HEK293 (cell line): ENCODE data around the gene UTP3.
"Not testable (repeated sequence)": the region's sequence is repeated elsewhere in the genome, so short reads cannot be mapped to it uniquely, and the experiment has no call there.

Source experiments
- CTCF ChIA-PET: fragments of 350-600 bp; formaldehyde crosslinking; extraction: SDS; loops from one replicate; lab custom pipeline; 2021; ENCODE audit warnings: antibody characterized with exemption; lab: Yijun Ruan, JAX
- POLR2A ChIA-PET: fragments of 300-600 bp; formaldehyde crosslinking; extraction: SDS; loops from one replicate; lab custom pipeline; 2020; ENCODE audit warnings: antibody characterized with exemption, inconsistent platforms; lab: Yijun Ruan, JAX
- H3K27ac ChIP-seq: fragments of 200-500 bp; sonication (Bioruptor generic); 2 replicates; pipeline ENCODE4 v1.5.1; 2014; ENCODE audit warnings: low read depth, low read length, control low read depth, inconsistent platforms; ENCODE audit errors: extremely low read depth
- H3K36me3 ChIP-seq, 2 experiments: fragments of 200-500 bp in 1 of 2; sonication (Bioruptor generic) in 1 of 2; 1 replicate in 1 of 2; 2 replicates in 1 of 2; pipeline ENCODE4 v1.5.1; 2014 to 2017; ENCODE audit warnings: inconsistent platforms in 2 of 2, low read length in 2 of 2; ENCODE audit not compliant: control insufficient read depth in 2 of 2, insufficient read depth in 1 of 2
- H3K4me1 ChIP-seq: fragments of 200-500 bp; sonication (Bioruptor generic); 2 replicates; pipeline ENCODE4 v1.5.1; 2014; ENCODE audit warnings: mild to moderate bottlenecking, low read length, inconsistent platforms; ENCODE audit not compliant: control insufficient read depth, insufficient read depth
- H3K4me3 ChIP-seq: 2 replicates; pipeline ENCODE4 v1.5.1; 2011; ENCODE audit warnings: low read depth, mild to moderate bottlenecking, control low read depth, low read length, moderate library complexity
- H3K9me3 ChIP-seq: fragments of 200-500 bp; sonication (Bioruptor generic); 2 replicates; pipeline ENCODE4 v1.5.1; 2014; ENCODE audit warnings: low read depth, low read length, inconsistent platforms; ENCODE audit not compliant: control insufficient read depth, insufficient read depth
- GLI4 ChIP-seq: fragments of 450-650 bp; formaldehyde crosslinking; IDR thresholded peaks from 2 replicates; pipeline ENCODE4 v1.5.1; 2016; ENCODE audit warnings: missing biosample characterization, missing genetic modification characterization
- GLIS2 ChIP-seq: fragments of 450-650 bp; formaldehyde crosslinking; IDR thresholded peaks from 2 replicates; pipeline ENCODE4 v1.5.1; 2016; ENCODE audit warnings: missing biosample characterization, missing genetic modification characterization
- KLF7 ChIP-seq: fragments of 450-650 bp; formaldehyde crosslinking; IDR thresholded peaks from 2 replicates; pipeline ENCODE4 v1.5.1; 2016; ENCODE audit warnings: missing biosample characterization, missing genetic modification characterization, borderline replicate concordance
- MZF1 ChIP-seq: fragments of 450-650 bp; formaldehyde crosslinking; IDR thresholded peaks from 2 replicates; pipeline ENCODE4 v1.5.1; 2017; ENCODE audit warnings: missing biosample characterization, missing genetic modification characterization, borderline replicate concordance
- TRIM28 ChIP-seq: IDR thresholded peaks from 2 replicates; pipeline ENCODE4 v1.6.1; 2011; ENCODE audit warnings: low read length, control low read depth, borderline replicate concordance
- ZBTB48 ChIP-seq: fragments of 450-650 bp; formaldehyde crosslinking; IDR thresholded peaks from 2 replicates; pipeline ENCODE4 v1.5.1; 2016; ENCODE audit warnings: missing biosample characterization, missing genetic modification characterization
- ZBTB8A ChIP-seq: fragments of 450-650 bp; formaldehyde crosslinking; IDR thresholded peaks from 2 replicates; pipeline ENCODE4 v1.5.1; 2016; ENCODE audit warnings: missing biosample characterization, missing genetic modification characterization
- ZFP69B ChIP-seq: fragments of 450-650 bp; formaldehyde crosslinking; IDR thresholded peaks from 2 replicates; pipeline ENCODE4 v1.5.1; 2016; ENCODE audit warnings: missing biosample characterization, missing genetic modification characterization
- ZNF157 ChIP-seq: fragments of 450-650 bp; formaldehyde crosslinking; IDR thresholded peaks from 2 replicates; pipeline ENCODE4 v1.5.1; 2016; ENCODE audit warnings: missing biosample characterization, missing genetic modification characterization
- ZNF16 ChIP-seq: fragments of 450-650 bp; formaldehyde crosslinking; IDR thresholded peaks from 2 replicates; pipeline ENCODE4 v1.5.1; 2016; ENCODE audit warnings: low read depth, missing biosample characterization, missing genetic modification characterization
- ZNF335 ChIP-seq: fragments of 450-650 bp; formaldehyde crosslinking; conservative IDR thresholded peaks from 2 replicates; pipeline ENCODE4 v1.5.1; 2016; ENCODE audit warnings: missing biosample characterization, missing genetic modification characterization
- ZNF341 ChIP-seq: fragments of 450-650 bp; formaldehyde crosslinking; IDR thresholded peaks from 2 replicates; pipeline ENCODE4; 2016; ENCODE audit warnings: low read depth, missing biosample characterization, missing genetic modification characterization
- ZNF37A ChIP-seq: fragments of 450-650 bp; IDR thresholded peaks from 2 replicates; pipeline ENCODE4 v1.5.1; 2018; ENCODE audit warnings: missing biosample characterization, missing genetic modification characterization
- ZNF404 ChIP-seq: fragments of 450-650 bp; formaldehyde crosslinking; IDR thresholded peaks from 2 replicates; pipeline ENCODE4 v1.5.1; 2017; ENCODE audit warnings: missing biosample characterization, missing genetic modification characterization
- ZNF530 ChIP-seq: fragments of 450-650 bp; formaldehyde crosslinking; IDR thresholded peaks from 2 replicates; pipeline ENCODE4 v1.5.1; 2016; ENCODE audit warnings: low read depth, missing biosample characterization, missing genetic modification characterization
- ZNF624 ChIP-seq: fragments of 450-650 bp; formaldehyde crosslinking; IDR thresholded peaks from 2 replicates; pipeline ENCODE4 v1.5.1; 2017; ENCODE audit warnings: missing biosample characterization, missing genetic modification characterization
- ZNF626 ChIP-seq: fragments of 450-650 bp; sonication (Bioruptor Pico); formaldehyde crosslinking; IDR thresholded peaks from 2 replicates; pipeline ENCODE4 v1.5.1; 2018; ENCODE audit warnings: missing biosample characterization, missing genetic modification characterization, inconsistent platforms
- ZNF654 ChIP-seq: fragments of 450-650 bp; formaldehyde crosslinking; IDR thresholded peaks from 2 replicates; pipeline ENCODE4 v1.5.1; 2016; ENCODE audit warnings: low read depth, missing biosample characterization, missing genetic modification characterization
- ZNF677 ChIP-seq: fragments of 450-650 bp; IDR thresholded peaks from 2 replicates; pipeline ENCODE4 v1.5.0; 2018; ENCODE audit warnings: missing biosample characterization, mild to moderate bottlenecking, missing genetic modification characterization, moderate library complexity
- TF ChIP-seq, protein P1 (sequence below): sonication (generic); formaldehyde crosslinking; IDR thresholded peaks from 2 replicates; pipeline ENCODE4 v1.8.1; 2022; ENCODE audit warnings: mild to moderate bottlenecking, moderate library complexity, missing genetic modification reagents
- TF ChIP-seq, protein P2 (sequence below): fragments of 450-650 bp; formaldehyde crosslinking; IDR thresholded peaks from 2 replicates; pipeline ENCODE4 v1.5.1; 2017; ENCODE audit warnings: missing biosample characterization, missing genetic modification characterization
- TF ChIP-seq, protein P3 (sequence below): fragments of 450-650 bp; formaldehyde crosslinking; IDR thresholded peaks from 2 replicates; pipeline ENCODE4 v1.5.1; 2016; ENCODE audit warnings: missing biosample characterization, missing genetic modification characterization
- TF ChIP-seq, protein P4 (sequence below): fragments of 450-650 bp; formaldehyde crosslinking; IDR thresholded peaks from 2 replicates; pipeline ENCODE4 v1.5.1; 2016; ENCODE audit warnings: missing biosample characterization, missing genetic modification characterization
- TF ChIP-seq, protein P5 (sequence below): fragments of 450-650 bp; formaldehyde crosslinking; IDR thresholded peaks from 2 replicates; pipeline ENCODE4 v1.5.1; 2016; ENCODE audit warnings: missing biosample characterization, missing genetic modification characterization, low read depth

The UTP3 gene

DNA sequence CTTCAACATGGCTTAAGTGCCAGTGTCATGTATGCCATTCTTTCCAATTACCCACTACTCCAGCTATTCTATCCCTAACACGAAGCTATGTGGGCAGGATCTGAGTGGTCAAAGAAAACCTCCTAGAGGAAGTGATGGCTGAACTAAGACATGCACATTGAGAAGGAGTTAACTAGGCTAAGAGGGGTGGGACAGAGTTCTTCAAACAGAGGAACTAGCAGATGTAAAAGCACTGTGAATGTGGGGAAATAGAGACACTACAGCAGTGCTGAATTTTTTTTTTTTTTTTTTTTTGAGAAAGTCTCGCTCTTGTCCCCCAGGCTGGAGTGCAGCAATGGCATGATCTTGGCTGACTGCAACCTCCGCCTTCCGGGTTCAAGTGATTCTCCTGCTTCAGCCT lies 28.2 kb upstream of the UTP3 start:
- H3K4me3 ChIP-seq = no peak overlapping the region
- ChIA-PET CTCF (interaction anchor here (0.7 kb wide), 1 partner anchor 65 kb away, joined by 3 read pairs; no protein-coding TSS in a partner anchor), POLR2A (no interaction called here)

DNA sequence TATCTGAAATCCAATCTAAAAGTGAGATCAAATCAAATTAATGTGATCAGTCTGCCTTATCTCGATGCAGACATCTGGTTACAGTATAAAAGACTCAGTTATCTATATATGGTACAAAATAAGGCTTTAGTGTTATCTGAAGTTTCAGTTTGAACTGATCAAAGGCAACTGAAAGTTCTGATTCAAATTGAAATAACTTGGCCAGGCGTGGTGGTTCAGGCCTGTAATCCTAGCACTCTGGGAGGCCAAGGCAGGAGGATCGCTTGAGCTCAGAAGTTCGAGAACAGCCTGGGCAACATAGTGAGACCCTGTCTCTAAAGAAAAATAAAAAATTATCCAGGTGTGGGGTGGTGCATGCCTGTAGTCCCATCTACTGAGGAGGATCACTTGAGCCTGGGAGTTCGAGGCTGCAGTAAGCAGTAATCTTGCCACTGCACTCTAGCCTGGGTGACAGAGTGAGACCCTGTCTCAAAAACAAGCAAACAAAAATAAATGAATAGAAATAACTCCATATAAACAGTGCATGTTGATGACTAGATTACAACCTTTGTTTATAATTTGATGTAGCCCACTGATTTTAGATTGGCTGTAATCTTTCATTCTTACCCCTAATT lies 26.9 kb upstream of the UTP3 start:
- CTCF ChIA-PET, POLR2A ChIA-PET: not testable (repeated sequence)

More for the DNA sequence above, 28.2 kb upstream of the UTP3 start:
- no peak overlapping the region for H3K27ac ChIP-seq
- H3K9me3 ChIP-seq = no peaks in the 10 kb centered on the region
- no peaks in the 10 kb centered on the region for H3K36me3 ChIP-seq
- TF ChIP-seq, protein P1, sequence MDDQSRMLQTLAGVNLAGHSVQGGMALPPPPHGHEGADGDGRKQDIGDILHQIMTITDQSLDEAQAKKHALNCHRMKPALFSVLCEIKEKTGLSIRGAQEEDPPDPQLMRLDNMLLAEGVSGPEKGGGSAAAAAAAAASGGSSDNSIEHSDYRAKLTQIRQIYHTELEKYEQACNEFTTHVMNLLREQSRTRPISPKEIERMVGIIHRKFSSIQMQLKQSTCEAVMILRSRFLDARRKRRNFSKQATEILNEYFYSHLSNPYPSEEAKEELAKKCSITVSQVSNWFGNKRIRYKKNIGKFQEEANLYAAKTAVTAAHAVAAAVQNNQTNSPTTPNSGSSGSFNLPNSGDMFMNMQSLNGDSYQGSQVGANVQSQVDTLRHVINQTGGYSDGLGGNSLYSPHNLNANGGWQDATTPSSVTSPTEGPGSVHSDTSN (CRISPR knock-in tag) = no peak
- TF ChIP-seq ZBTB48 (tag by site-specific recombination) (no peak), ZBTB8A (tag by site-specific recombination) (no peak), ZNF677 (tag by site-specific recombination) (no peak), ZNF37A (tag by site-specific recombination) (no peak), TRIM28 (no peak), ZNF341 (no peak), ZNF157 (no peak), ZNF530 (tag by site-specific recombination) (no peak), ZNF16 (tag by site-specific recombination) (no peak), KLF7 (tag by site-specific recombination) (no peak), ZNF335 (tag by site-specific recombination) (no peak), ZNF404 (tag by site-specific recombination) (no peak), GLIS2 (tag by site-specific recombination) (no peak), ZFP69B (tag by site-specific recombination) (no peak)
- TF ChIP-seq, protein P2, sequence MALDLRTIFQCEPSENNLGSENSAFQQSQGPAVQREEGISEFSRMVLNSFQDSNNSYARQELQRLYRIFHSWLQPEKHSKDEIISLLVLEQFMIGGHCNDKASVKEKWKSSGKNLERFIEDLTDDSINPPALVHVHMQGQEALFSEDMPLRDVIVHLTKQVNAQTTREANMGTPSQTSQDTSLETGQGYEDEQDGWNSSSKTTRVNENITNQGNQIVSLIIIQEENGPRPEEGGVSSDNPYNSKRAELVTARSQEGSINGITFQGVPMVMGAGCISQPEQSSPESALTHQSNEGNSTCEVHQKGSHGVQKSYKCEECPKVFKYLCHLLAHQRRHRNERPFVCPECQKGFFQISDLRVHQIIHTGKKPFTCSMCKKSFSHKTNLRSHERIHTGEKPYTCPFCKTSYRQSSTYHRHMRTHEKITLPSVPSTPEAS (tag by site-specific recombination) = no peak
- TF ChIP-seq, protein P3, sequence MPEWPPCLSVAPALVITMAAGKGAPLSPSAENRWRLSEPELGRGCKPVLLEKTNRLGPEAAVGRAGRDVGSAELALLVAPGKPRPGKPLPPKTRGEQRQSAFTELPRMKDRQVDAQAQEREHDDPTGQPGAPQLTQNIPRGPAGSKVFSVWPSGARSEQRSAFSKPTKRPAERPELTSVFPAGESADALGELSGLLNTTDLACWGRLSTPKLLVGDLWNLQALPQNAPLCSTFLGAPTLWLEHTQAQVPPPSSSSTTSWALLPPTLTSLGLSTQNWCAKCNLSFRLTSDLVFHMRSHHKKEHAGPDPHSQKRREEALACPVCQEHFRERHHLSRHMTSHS (tag by site-specific recombination) = no peak
- H3K4me1 ChIP-seq = no peaks in the 10 kb centered on the region

DNA sequence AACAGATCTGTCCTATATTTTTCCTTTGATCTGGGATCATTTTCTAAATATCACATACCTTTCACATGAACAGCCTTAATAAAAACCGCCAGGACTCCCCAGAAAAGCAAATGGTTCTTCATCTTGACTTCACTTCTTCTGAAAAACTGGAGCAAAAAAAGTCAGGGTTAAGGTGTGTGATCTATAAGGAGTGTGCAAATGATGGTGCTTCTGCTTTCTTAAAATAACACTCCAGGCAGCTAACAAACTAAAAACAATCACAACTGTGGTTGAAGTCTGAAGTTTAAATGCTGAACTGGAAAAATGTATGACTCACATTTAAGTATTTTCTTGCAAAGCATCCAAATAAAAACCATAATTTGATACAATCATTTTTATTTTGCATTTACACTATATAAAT lies 22.0 kb upstream of the UTP3 start, which contains the start of gene JCHAIN:
Gene JCHAIN (minus strand): TSS at position 140 of the 400 bp plus-strand sequence. CDS start 18 bp downstream, at position 122.
- Histone ChIP-seq H3K36me3 (no peaks in the 10 kb centered on the region), H3K27ac (no peak within 1 kb of the TSS), H3K4me1 (no peaks in the 10 kb centered on the region), H3K4me3 (no peak within 1 kb of the TSS), H3K9me3 (no peaks in the 10 kb centered on the region)
- TF ChIP-seq, protein P4, sequence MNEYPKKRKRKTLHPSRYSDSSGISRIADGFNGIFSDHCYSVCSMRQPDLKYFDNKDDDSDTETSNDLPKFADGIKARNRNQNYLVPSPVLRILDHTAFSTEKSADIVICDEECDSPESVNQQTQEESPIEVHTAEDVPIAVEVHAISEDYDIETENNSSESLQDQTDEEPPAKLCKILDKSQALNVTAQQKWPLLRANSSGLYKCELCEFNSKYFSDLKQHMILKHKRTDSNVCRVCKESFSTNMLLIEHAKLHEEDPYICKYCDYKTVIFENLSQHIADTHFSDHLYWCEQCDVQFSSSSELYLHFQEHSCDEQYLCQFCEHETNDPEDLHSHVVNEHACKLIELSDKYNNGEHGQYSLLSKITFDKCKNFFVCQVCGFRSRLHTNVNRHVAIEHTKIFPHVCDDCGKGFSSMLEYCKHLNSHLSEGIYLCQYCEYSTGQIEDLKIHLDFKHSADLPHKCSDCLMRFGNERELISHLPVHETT = no peak
- no peak for TF ChIP-seq MZF1 (tag by site-specific recombination)
- TF ChIP-seq ZNF626 (tag by site-specific recombination) = no peak
- TF ChIP-seq, protein P5, sequence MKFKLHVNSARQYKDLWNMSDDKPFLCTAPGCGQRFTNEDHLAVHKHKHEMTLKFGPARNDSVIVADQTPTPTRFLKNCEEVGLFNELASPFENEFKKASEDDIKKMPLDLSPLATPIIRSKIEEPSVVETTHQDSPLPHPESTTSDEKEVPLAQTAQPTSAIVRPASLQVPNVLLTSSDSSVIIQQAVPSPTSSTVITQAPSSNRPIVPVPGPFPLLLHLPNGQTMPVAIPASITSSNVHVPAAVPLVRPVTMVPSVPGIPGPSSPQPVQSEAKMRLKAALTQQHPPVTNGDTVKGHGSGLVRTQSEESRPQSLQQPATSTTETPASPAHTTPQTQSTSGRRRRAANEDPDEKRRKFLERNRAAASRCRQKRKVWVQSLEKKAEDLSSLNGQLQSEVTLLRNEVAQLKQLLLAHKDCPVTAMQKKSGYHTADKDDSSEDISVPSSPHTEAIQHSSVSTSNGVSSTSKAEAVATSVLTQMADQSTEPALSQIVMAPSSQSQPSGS (tag by site-specific recombination) = no peak
- no peak for TF ChIP-seq ZNF654
- TF ChIP-seq ZNF624 (tag by site-specific recombination) = no peak
- TF ChIP-seq ZNF335 (tag by site-specific recombination) = no peak
- TF ChIP-seq ZNF157 = no peak
- TF ChIP-seq GLI4 (tag by site-specific recombination) = no peak
- ChIA-PET CTCF (interaction anchor here (1.6 kb wide), 1 partner anchor 14 kb away, joined by 3 read pairs; no protein-coding TSS in a partner anchor), POLR2A (no interaction called here)

More for the DNA sequence above, 26.9 kb upstream of the UTP3 start:
- not testable (repeated sequence) for H3K36me3 ChIP-seq, H3K9me3 ChIP-seq, H3K4me3 ChIP-seq, H3K27ac ChIP-seq, H3K4me1 ChIP-seq
